ENCODE data around the gene SFT2D3.

DNA sequence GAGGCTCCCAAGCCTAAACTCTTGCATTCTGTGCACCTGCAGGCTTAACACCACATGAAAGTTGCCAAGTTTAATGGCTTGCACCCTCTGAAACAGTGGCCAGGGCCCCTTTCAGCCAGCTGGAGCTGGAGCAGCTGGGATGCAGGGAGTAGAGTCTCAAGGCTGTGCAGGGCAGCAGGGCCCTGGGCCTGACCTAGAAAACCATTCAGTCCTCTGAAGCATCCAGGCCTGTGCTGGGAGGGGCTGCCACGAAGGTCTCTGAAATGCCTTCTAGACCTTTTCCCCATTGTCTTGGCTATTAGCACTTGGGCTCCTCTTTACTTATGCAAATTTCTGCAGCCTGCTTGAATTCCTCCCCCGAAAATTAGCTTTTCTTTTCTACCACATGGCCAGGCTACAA is 10.6 kb upstream of the SFT2D3 start:
- TF ChIP-seq, protein P1, sequence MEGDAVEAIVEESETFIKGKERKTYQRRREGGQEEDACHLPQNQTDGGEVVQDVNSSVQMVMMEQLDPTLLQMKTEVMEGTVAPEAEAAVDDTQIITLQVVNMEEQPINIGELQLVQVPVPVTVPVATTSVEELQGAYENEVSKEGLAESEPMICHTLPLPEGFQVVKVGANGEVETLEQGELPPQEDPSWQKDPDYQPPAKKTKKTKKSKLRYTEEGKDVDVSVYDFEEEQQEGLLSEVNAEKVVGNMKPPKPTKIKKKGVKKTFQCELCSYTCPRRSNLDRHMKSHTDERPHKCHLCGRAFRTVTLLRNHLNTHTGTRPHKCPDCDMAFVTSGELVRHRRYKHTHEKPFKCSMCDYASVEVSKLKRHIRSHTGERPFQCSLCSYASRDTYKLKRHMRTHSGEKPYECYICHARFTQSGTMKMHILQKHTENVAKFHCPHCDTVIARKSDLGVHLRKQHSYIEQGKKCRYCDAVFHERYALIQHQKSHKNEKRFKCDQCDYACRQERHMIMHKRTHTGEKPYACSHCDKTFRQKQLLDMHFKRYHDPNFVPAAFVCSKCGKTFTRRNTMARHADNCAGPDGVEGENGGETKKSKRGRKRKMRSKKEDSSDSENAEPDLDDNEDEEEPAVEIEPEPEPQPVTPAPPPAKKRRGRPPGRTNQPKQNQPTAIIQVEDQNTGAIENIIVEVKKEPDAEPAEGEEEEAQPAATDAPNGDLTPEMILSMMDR (IDR thresholded peaks at IDR 0.05; ENCODE audit: poor library complexity, severe bottlenecking), result no peak
- TF ChIP-seq REST (IDR thresholded peaks at IDR 0.05; ENCODE audit: borderline replicate concordance) (no peak), EP300 (conservative IDR thresholded peaks at IDR 0.05; ENCODE audit: poor library complexity, severe bottlenecking) (no peak), RAD21 (conservative IDR thresholded peaks at IDR 0.05) (no peak), TAF1 (IDR thresholded peaks at IDR 0.05; ENCODE audit: low read depth) (no peak), EZH2 (IDR thresholded peaks at IDR 0.05; ENCODE audit: borderline replicate concordance, insufficient read depth, low read length, poor library complexity, severe bottlenecking) (no peak), POLR2AphosphoS5 (IDR thresholded peaks at IDR 0.05) (no peak)
